ENCODE results near the gene PAPPA2. TPM values are rescaled to one million over a fixed set of nuclear protein-coding genes. Genes with fewer than 3 reads are reported as not detected.

The PAPPA2 gene
- total RNA-seq, 1 donor from 2014 or later: not detected

GRCh38 chr1:176699821-176700220 is 236.8 kb downstream of the PAPPA2 start:
- intact Hi-C loops (cut with micrococcal nuclease): no loop called here

GRCh38 chr1:176701151-176701866 is 238.3 kb downstream of the PAPPA2 start:
- no peaks in the 10 kb centered on the region for H3K4me1 Mint-ChIP-seq
- no peak overlapping the region for H3K27ac Mint-ChIP-seq
- no peaks in the 10 kb centered on the region for H3K9me3 Mint-ChIP-seq
- H3K4me3 Mint-ChIP-seq: no peak overlapping the region
- intact Hi-C loops (cut with micrococcal nuclease): no loop called here
- no peaks in the 10 kb centered on the region for H3K36me3 Mint-ChIP-seq (ENCODE audit: low read depth)
- peaks cover 13% of the 10 kb centered on the region for H3K27me3 Mint-ChIP-seq
- CTCF ChIA-PET: interaction anchor here (1.9 kb wide), 1 partner anchor 10 kb away, joined by 8 read pairs; no protein-coding TSS in a partner anchor
- TF ChIP-seq CTCF (IDR thresholded peaks at IDR 0.05): no peak
- ATAC-seq (ENCODE audit: low read depth) (no peak), DNase-seq (no peak)
- POLR2A ChIA-PET: no interaction called here

More at GRCh38 chr1:176699821-176700220, 236.8 kb downstream of the PAPPA2 start:
- peaks cover 13% of the 10 kb centered on the region for H3K27me3 Mint-ChIP-seq
- no peak for ATAC-seq (ENCODE audit: low read depth)
- no peak for TF ChIP-seq CTCF (IDR thresholded peaks at IDR 0.05)
- no peak overlapping the region for H3K4me3 Mint-ChIP-seq
- no peaks in the 10 kb centered on the region for H3K36me3 Mint-ChIP-seq (ENCODE audit: low read depth)
- ChIA-PET POLR2A (no interaction called here), CTCF (no interaction called here)
- no peak for DNase-seq
- no peaks in the 10 kb centered on the region for H3K4me1 Mint-ChIP-seq
- H3K27ac Mint-ChIP-seq: no peak overlapping the region
- no peaks in the 10 kb centered on the region for H3K9me3 Mint-ChIP-seq

GRCh38 chr1:176702901-176703300 is 239.9 kb downstream of the PAPPA2 start:
- ChIA-PET POLR2A (no interaction called here), CTCF (interaction anchor here (0.8 kb wide), 1 partner anchor 474 kb away, joined by 3 read pairs; no protein-coding TSS in a partner anchor)
- Mint-ChIP-seq H3K9me3 (no peaks in the 10 kb centered on the region), H3K4me1 (no peaks in the 10 kb centered on the region), H3K36me3 (ENCODE audit: low read depth) (no peaks in the 10 kb centered on the region), H3K27ac (no peak overlapping the region), H3K27me3 (peaks cover 13% of the 10 kb centered on the region), H3K4me3 (no peak overlapping the region)
- intact Hi-C loops (cut with micrococcal nuclease): no loop called here
- DNase-seq (no peak), ATAC-seq (ENCODE audit: low read depth) (no peak)
- TF ChIP-seq CTCF (IDR thresholded peaks at IDR 0.05): no peak

- no peak overlapping the region for H3K4me3 Mint-ChIP-seq
- H3K27ac Mint-ChIP-seq: no peak overlapping the region
- ATAC-seq (ENCODE audit: low read depth) (no peak), DNase-seq (no peak)
- no peaks in the 10 kb centered on the region for H3K4me1 Mint-ChIP-seq
- CTCF ChIA-PET: interaction anchor here (0.7 to 1.7 kb wide), 2 partner anchors 14 to 16 kb away, joined by 3 to 6 read pairs; no protein-coding TSS in a partner anchor
- peaks cover 13% of the 10 kb centered on the region for H3K27me3 Mint-ChIP-seq
- no peaks in the 10 kb centered on the region for H3K9me3 Mint-ChIP-seq
- POLR2A ChIA-PET: no interaction called here
- intact Hi-C loops (cut with micrococcal nuclease): no loop called here
- TF ChIP-seq CTCF (IDR thresholded peaks at IDR 0.05): no peak
- no peaks in the 10 kb centered on the region for H3K36me3 Mint-ChIP-seq (ENCODE audit: low read depth)
These were observed 242.6 kb downstream of the PAPPA2 start for GRCh38 chr1:176705585-176705984.

GRCh38 chr1:176717066-176717750 is 254.2 kb downstream of the PAPPA2 start:
- no peak for ATAC-seq (ENCODE audit: low read depth)
- ChIA-PET CTCF (no interaction called here), POLR2A (no interaction called here)
- Mint-ChIP-seq H3K4me1 (no peaks in the 10 kb centered on the region), H3K27ac (no peak overlapping the region), H3K4me3 (no peak overlapping the region), H3K36me3 (ENCODE audit: low read depth) (no peaks in the 10 kb centered on the region), H3K9me3 (no peaks in the 10 kb centered on the region), H3K27me3 (peaks cover 2% of the 10 kb centered on the region)
- intact Hi-C loops (cut with micrococcal nuclease): no loop called here
- DNase-seq: no peak
- no peak for TF ChIP-seq CTCF (IDR thresholded peaks at IDR 0.05)
